GM19468 (cell line): ENCODE results near the gene PCSK6.
"Not testable (repeated sequence)": the region's sequence is repeated elsewhere in the genome, so short reads cannot be mapped to it uniquely, and the experiment has no call there.

Source experiments
- ATAC-seq: cut with Tn5 transposase; IDR thresholded peaks from one replicate; pipeline ENCODE4 v1.9.1; 2021; ENCODE audit warnings: mild to moderate bottlenecking, moderate library complexity, moderate number of reproducible peaks; ENCODE audit not compliant: unreplicated experiment; ENCODE audit errors: extremely low read depth

The PCSK6 gene

DNA sequence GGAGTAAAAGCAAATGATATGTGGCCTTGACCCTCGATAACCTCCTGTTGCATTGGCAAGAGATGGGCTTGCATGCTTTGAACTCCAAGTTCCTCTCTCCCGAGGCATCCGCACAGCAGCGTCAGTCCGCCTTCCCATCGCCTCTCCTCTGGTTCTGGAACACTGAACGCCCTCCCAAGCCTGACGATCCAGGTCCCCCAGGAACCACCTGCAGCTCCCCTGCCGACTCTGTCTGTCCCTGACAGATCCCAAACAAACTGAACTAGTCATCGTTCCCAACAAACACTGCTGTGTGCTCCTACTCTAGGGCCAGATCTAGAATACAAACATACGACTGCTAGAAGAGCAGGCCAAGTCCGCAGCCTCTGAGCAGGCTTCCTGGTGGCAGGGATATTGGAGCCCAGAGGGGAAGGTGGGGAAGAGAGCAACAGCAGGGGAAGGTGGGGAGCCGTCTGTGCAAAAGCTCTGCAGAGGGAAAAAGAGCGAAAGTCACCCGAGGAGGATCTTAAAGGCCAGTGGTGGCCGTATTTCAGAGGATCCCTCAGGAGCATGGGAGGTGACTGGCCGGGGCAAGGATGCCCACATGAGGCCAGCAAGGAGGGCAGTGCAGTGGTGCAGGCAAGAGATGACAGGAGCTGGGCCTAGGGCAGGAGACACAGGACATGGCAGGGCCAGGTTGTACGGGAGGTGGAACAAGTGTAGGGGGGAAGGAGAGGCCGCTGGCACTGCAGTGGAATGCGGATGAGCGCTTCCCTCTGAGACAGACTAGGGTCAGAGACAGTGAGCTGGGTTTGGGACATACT lies 50.8 kb downstream of the PCSK6 start:
- no peak for ATAC-seq

DNA sequence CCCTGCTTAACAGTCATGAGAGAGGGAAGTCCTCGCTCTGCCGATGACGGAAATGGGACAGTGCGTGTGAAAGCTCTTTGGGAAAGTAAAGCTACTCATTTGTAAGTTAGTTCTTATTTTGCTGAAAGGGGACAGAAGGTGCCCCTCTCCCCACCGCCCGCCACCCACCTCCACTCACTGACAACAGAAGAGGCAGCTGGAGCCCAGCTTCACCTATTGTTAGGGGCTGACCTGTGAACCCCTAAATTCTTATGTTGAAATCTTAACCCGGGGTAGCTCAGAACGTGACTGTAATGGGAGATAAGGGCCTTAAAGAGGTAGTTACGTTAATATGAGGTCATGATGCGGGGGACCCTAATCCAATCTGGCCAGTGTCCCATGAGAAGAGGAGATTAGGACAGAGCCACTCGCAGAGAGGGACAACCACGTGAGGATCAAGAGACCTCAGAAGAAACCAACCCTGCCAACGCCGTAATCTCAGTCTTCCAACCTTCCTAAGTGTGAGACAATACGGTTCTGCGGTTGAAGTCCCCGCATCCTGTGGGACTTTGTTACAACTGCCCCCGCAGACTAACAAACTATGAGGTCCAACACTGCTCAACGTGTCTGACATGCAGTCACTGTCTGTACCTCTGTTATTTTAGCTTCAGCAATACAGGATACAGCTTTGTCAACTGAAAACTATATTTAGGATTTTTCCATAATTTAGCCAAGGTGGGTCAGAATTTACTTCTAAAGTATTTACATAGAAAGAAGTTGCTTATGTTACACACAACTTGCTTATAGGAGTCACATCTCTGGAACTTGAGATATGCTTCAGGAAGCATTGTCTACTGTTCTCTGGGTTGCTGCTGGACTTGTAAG lies 51.7 kb downstream of the PCSK6 start:
- ATAC-seq, result no peak

DNA sequence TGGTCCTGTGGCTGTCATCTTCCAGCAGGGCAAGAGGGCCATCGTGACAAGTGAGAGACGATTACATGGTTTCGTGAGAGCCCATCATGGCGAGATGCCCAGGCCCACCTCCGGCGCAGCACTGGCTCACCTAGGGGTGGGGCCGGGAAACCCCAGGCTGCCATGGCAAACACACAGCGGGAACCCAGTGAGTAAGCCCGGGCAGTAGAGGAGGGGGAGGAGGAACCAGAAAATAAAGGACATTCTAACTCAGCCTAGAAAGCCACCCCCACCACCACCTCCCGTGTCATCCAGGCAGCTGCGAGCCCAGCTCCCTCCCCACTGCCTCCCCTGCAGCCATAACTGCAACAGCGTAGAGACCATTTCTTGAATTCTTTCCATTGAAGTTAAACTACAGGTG lies 52.3 kb downstream of the PCSK6 start:
- ATAC-seq, result no peak

DNA sequence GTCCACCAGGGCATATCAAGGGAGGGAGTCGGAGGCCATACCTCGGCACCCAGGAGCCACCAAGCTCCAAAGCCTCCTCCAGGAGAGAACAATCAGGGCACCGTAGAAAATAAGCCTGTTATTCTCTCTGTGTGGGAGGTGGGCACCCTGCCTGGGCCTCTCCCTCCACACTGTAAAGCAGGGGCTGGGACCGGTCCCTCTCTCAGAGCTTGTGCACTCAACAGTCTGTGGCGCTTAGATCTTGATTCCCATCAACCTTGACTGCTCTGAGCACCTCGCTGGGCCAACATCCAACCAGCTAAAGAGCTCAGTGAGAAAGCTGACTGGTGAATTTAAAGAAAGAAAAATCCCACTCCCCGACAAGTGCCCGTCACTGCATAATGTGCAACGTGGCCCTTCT lies 53.0 kb downstream of the PCSK6 start:
- ATAC-seq, result no peak

DNA sequence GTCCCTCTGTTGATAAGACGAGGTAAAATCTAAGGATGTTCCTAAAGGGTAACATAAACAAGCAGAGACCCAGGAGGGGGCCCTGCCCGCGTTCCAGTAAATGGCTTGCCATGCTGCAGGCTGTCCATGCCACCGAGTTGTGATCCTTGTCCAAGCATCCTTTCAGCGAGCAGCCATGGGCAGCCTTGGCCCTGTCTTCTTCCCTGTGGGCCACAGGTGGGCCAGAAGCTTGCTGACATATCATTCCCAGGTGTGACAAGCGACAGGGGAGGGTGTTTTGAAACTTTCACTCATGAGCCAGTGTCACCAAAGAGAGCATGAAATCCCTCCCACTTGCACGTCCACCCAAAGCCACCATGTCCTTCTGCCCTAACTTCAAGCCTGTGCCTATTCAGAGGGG lies 53.7 kb downstream of the PCSK6 start:
- ATAC-seq, result no peak

DNA sequence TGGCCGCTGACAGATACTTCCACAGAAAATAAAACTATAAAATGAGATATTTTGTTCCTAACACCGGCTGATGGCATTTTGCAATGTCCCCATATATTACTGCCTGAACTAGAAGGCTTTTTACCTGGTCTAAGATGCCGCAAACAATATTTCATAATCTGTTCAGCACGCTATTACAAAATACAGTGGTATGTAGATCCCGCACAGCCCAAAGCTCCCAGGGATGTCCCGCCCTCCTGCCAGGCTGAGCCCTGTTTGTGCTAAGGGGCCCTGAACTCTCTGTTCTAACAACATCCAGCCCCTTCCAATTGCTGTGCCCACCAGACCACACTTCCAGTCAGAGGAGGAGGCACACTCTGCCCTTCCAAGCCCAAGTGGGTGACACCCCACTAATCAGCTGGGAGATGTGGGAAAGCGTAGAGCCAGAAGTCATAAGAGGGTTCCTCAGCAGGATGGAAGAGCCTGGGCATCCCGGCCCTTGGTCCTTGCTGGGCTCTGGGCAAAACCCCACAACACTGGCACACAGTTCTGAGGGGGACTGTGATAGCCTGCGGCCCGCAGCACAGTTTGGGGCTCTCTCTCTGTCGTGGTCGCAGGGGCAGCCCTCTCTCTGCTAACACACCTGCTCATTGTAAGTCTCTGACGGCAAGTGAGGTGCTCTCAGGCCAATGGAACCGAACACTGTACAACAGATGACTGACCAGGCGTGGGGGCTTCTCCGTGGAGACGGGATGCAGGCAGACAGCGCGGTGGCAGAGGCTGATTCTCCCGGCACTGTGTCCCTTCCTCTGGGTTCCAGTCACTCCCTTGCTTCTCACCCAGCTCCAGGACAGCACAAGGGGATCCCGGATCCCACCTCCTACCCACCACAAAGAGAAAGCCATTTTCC lies 55.2 kb downstream of the PCSK6 start:
- ATAC-seq, result no peak

DNA sequence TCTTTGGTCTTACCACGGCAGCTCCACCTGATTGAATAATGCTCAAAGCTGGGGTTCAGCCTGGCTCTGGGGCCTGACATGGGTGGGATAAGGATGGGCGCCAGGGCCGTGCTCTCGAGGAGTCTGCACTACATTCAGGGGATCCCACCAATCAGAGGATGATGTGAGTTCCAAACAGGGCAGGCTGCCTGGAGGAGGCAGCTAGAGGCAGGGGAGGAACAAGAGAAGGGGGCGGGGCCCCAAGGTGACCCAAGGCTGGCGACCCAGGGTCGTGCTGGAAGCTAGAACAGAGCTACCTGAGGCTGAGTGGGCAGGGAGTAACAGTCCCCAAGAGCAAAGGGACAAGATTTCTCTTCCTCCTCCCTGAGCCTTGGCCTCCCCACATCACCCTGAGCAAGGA lies 56.1 kb downstream of the PCSK6 start:
- no peak for ATAC-seq

DNA sequence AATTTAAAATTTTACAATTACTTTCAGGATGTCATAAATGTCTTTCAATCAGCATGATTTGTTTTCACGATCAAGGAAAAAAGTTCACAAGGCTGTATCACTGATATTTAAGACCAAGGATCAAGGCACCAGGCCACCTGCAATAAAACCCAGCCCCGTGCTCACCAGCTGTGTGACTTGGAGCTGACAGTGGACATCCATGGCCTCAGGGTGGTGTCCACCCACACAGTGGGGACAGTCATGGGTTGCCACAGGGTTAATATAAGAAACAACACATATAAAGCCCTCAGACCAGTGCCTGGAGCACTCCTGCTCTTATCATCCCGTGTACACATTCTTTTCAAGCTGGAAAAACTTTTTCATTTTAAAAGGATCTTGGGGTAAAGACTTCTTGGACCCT lies 56.5 kb downstream of the PCSK6 start:
- ATAC-seq, result no peak

DNA sequence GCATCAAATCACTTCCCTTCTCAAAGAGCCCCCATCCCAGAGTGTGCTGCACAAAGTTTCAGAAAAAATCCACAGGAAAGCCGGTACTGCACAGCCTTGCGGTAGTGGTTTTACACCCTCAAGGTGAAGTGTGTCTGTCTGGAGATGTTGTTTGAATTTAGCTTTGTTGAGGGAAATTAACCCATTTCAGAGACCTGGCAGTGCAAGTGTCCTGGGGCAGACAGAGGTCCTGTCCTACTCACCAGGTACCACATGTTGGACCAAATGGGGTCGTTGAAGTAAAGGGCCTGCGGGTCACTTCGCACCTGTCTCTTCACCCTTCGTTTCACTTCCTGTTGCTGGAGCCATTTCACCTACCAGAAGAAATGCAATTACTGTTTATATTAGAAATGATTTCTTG lies 57.8 kb downstream of the PCSK6 start:
- no peak for ATAC-seq

DNA sequence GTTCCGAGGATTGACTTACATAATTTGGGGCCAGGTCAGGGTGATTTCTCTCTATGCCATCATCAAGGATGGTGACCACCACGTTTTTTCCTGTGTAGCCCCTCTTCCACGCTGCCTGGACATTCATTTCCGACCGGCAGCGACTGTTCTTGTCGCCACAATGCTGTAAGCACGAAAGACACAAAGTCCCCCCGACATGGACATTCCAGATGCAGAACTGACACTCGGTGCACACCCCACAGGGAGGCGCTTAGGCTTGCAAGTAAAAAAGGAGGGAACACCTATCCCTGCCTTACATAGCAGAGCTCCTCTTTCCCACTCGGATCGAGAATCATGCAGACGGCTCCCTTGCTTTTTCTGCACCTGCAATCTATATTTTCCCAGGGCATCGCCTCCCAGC lies 58.2 kb downstream of the PCSK6 start:
- ATAC-seq, result no peak

DNA sequence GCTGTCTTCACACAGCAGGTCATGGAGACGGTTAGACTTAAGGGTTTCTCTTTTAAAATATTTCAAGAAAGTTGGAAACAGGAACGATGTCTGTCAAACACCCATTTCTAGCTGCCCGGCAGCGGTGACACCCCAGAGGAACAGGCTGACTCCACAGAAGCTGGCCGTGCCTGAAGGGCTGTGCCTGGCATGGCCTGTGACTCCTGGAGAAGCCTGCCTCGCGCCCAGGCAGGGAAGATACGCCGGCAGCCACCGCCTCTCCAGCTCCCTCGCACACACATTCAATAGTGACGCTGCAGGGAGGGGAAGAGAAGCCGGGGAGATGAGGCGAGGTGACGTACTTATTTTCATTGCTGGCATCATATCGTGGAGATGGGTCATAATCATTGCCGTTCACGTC lies 59.9 kb downstream of the PCSK6 start:
- ATAC-seq, result no peak

DNA sequence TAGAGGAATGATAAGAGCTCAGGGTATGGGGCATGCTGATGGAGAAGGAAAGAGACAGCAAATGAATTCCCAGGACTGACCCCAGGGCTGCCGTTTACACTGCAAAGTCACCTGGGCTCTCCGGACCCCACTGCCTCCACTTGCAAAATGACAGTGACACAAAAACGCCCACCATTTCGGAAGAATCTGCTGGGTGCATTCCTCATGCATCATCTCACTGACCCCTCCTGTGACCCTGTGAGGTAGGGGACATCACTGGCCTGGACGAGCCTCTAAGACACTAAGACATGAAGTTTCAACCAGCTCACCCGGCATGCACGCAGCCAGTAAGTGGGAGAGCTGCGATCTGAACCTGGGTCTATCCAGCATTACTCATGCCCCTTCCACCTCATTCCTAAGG lies 60.3 kb downstream of the PCSK6 start:
- ATAC-seq, result no peak

DNA sequence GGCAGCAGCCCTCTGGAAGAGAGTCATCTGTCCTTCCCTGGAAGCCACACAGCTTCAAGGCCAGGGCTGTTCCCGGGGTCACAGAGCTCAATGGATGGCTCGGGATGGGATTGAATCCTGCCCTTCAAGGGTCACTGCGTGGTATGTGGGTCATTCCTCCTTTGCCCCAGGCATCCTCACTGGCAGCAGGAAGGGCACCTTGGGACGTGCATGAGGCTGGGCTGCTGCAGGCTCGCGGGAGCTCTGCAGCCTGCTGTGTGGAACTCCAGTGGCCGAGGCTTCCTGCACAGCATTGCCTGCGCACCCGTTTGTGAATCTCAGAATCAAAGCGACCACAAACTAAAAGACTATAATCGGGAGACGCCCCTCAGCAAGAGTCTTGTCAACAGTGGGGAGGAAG lies 60.7 kb downstream of the PCSK6 start:
- ATAC-seq, result no peak

DNA sequence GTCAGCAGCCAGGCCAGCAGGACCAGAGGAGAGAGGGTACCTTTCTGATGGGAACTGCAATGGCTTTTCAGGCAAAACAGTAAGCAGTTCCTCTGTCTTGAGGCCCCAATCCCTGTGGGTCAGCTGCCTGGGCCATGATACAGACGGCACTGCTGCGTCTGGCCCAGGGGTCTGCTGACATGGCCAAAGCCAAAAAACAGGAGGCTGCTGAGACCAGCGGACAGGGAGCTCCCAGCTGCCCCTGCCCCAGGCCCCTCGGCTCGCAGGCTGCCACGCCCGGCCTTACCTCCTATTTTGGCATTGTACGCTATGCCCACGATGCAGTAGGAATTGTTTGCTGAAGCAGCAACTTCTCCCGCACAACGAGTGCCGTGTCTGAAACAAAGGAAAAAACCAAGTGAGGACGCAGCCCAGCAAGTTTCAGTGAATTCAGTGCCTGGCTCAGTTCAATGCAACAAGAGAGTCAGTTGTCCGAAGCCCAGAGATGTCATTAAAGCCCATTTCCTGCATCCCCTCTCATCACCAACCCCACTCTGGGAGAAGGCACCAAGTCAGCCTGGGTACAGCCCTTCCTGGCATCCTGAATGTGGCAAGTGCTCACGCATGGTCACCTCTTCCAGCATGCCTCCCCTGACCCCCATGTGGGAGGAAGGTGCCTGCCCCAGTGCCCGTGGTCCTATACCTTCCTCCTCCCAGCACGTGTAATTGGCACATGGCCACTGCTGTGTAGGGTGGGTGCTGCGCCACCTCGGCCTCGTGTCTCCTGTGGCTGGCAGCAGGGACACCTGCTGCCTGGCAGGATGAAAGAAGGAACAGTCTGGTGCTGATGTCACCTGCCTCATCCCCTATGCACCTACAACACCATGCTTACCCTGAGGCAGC lies 61.7 kb downstream of the PCSK6 start:
- no peak for ATAC-seq

DNA sequence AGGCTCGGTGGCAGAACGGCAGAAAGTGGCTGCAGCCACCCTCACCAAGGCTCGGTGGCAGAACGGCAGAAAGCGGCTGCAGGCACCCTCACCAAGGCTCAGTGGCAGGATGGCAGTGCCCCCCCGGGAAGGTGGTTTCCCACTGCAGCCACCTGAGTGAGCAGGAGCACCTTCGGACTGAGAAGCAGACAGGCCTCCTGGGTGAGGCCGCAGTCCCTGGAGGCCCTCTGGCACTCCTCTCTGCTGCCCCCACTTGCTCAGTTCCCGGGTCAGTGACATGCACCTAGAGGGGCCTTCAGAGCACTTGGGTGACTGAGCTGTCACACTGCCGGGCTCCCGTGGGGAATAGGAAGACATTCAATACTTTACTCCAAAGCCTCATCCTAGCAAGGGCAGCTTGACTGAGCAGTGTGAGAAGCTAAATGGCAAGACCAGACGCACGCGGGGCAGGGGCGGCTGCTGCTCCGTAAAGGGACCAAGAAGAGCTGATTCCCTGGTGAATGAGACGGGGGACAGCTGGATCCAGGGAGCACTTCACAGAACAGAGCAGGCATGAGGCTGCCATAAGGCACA lies 62.7 kb downstream of the PCSK6 start:
- ATAC-seq, result no peak

DNA sequence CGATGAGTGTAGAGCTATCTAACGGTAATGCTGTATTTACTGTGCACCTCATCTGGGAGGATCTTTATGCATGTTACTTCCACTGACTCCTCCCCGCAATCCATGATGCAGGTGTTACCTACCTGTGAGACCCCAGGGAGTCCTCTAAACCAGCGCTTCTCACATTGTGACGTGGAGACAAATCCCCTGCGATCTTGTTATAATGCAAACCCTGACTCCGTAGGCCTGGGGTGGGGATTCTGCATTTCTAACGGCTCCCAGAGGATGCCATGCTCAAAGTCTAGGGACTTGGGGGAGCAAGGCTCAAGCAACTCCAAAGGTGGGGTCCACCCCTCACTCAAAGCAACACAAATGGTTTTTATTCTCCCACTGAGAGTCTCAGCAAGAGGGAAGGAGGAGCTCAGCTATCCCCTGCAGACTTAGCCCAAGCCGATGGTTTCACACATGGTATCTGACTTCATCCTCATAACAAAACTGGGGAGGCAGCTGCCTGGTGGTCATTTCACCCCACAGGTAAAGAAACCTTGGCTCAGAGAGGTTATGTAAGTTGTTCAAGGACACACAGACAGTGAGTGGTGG lies 63.6 kb downstream of the PCSK6 start:
- ATAC-seq, result no peak

DNA sequence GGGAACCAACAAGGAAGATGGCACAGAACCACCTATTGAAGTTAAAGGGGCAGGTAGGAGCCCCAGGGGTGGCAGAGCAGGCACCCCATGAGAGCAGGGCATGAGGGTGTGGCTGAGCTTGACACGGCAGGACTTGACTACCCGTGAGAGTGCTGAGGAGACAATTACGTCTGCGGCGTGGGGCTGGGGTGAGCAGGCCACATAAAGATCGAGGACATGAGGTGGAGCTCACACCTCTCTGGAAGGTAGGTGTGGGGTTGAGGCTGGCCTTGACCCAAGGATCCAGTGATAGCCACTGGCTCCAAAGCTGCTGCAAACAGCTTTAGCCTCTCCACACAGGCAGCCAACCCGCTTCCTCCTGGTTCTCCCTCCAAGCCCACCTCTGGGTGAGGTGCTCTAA lies 64.5 kb downstream of the PCSK6 start:
- ATAC-seq, result no peak

DNA sequence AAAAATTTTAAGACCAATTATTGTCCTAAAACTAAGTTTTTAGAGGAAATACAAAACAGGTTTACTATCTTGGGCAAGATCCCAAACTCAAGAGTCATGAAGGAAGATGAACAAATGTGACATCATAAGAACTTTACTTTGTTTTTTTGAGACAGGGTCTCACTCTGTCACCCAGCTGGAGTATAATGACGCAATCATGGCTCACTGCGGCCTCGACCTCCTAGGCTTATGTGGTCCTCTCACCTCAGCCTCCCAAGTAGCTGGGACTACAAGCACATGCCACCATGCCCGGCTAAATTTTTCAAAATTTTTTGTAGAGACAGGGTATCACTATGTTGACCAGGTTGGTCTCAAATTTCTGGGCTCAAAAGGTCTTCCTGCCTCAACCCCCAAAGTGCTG lies 69.3 kb downstream of the PCSK6 start:
- no peak for ATAC-seq

DNA sequence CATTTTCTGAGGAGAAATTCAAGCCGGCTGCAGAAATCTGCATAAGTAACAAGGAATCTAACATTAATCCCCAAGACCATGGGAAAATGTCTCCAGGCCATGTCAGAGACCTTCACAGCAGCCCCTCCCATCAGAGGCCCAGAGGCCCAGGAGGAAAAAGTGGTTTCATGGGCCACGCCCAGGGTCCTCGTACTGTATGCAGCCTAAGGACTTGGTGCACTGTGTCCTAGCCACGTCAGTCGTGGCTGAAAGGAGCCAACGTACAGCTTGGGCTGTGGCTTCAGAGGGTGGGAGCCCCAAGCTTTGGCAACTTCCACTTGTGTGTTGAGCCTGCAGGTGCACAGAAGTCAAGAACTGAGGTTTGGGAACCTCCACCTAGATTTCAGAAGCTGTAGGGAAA lies 73.0 kb downstream of the PCSK6 start:
- ATAC-seq, result not testable (repeated sequence)
